Vagina (tissue), 2 donors: ENCODE results near the gene STRN4. TPM values are rescaled to one million over a fixed set of nuclear protein-coding genes. Genes with fewer than 3 reads are reported as not detected.
"Not testable (repeated sequence)": the region's sequence is repeated elsewhere in the genome, so short reads cannot be mapped to it uniquely, and the experiment has no call there.

Experiments
- DNase-seq, 2 donors: peaks; one replicate each; pipeline ENCODE4 v3.0.0-alpha.2; 2017; ENCODE audit errors: extremely low spot score in 2 of 2
- H3K27ac ChIP-seq: fragments of 200-600 bp; sonication (generic); one replicate; pipeline ENCODE4 v1.5.1; 2019
- H3K27me3 ChIP-seq: fragments of 200-600 bp; sonication (generic); one replicate; pipeline ENCODE4 v1.5.1; 2019
- H3K36me3 ChIP-seq, 2 donors: fragments of 200-600 bp; sonication (generic); one replicate each; pipeline ENCODE4 v1.5.1; 2017 to 2019
- H3K4me1 ChIP-seq: fragments of 200-600 bp; sonication (generic); one replicate; pipeline ENCODE4 v1.5.1; 2019
- H3K4me3 ChIP-seq, 2 donors: fragments of 200-600 bp; sonication (generic); 1 replicate in 1 of 2; 2 replicates in 1 of 2; pipeline ENCODE4 v1.5.1; 2016 to 2019
- H3K9me3 ChIP-seq: fragments of 200-600 bp; sonication (generic); one replicate; pipeline ENCODE4 v1.5.1; 2019
- CTCF ChIP-seq, 3 experiments: fragments of 450-650 bp in 2 of 3; fragments of 200-600 bp in 1 of 3; sonication (generic) in 1 of 3; IDR thresholded peaks; one replicate each; pipeline ENCODE4 v1.5.1; 2017 to 2019; ENCODE audit warnings: antibody characterized with exemption in 3 of 3, mild to moderate bottlenecking in 2 of 3, moderate library complexity in 2 of 3
- POLR2A ChIP-seq, 2 donors: fragments of 450-650 bp; IDR thresholded peaks; one replicate each; pipeline ENCODE4 v1.6.1; 2017; ENCODE audit warnings: antibody characterized with exemption in 2 of 2, mild to moderate bottlenecking in 2 of 2, moderate library complexity in 2 of 2
- POLR2AphosphoS5 ChIP-seq, 2 donors: sonication (generic); formaldehyde crosslinking; IDR thresholded peaks; one replicate each; pipeline ENCODE4 v1.9.0; 2017; ENCODE audit warnings: antibody characterized with exemption in 2 of 2, mild to moderate bottlenecking in 2 of 2, low read depth in 1 of 2; ENCODE audit not compliant: insufficient read depth in 1 of 2
- intact Hi-C: fragments of 100-400 bp; cut with DNase I; formaldehyde crosslinking; loops from one replicate; pipeline ENCODE4 v1.15.1; 2023
- total RNA-seq: library from RNA; depleted of rRNA; stranded (reverse); fragments of >200 nt; gene quantifications from one replicate; pipeline ENCODE4 v1.2.3, GENCODE V29; 2016

STRN4 gene
- total RNA-seq, 1 donor from 2014 or later: 85.0 TPM

DNA sequence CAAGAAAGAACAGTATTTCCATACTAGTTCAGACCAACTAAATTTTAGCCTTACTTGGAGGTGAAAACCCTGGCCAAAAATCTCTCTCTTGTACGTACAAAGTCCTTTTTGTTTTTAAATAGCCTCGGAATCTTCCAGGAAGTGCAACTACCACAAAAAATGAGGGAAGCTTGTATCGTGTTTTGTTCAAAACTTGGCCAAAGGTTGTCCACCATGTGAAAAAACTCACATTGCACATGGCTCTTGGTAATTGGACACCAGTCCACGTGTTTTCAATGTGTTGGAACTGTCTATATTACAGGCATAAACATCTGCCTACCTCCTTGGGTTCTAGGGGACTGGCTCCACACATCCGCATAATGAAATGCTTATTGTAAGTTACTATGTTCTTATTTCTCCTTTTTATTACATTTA, 15.2 kb upstream of the STRN4 start:
- intact Hi-C loops: no loop called here
- H3K4me1 ChIP-seq: peaks cover 40% of the 10 kb centered on the region
- DNase-seq: no peak
- H3K4me3 ChIP-seq: no peak overlapping the region
- no peaks in the 10 kb centered on the region for H3K27me3 ChIP-seq
- peaks cover 0 to 6% of the 10 kb centered on the region in 2 donors for H3K36me3 ChIP-seq
- no peaks in the 10 kb centered on the region for H3K9me3 ChIP-seq
- TF ChIP-seq POLR2A (IDR thresholded peaks at IDR 0.05): no peak
- no peak for TF ChIP-seq CTCF (IDR thresholded peaks at IDR 0.05)
- TF ChIP-seq POLR2AphosphoS5 (IDR thresholded peaks at IDR 0.05; ENCODE audit: insufficient read depth in 1 of 2, low read depth in 1 of 2): no peak
- peak overlapping the region; percentile 79 for H3K27ac ChIP-seq

DNA sequence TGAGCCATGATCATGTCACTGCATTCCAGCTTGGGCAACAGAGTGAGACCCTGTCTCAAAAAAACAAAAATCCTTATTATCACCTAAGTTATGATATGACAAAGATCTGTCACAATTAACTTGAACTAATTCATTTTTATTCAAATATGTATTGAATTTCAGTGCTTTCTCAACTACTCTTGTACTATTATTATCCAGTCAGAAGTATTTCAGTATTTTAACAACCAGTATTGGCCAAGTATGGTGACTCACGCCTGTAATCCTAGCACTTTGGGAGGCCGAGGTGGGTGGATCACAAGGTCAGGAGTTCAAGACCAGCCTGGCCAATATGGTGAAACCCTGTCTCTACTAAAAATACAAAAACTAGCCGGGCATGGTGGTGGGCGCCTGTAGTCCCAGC, 14.6 kb upstream of the STRN4 start:
- DNase-seq, H3K36me3 ChIP-seq, H3K27me3 ChIP-seq, intact Hi-C loops, H3K4me3 ChIP-seq, H3K9me3 ChIP-seq: not testable (repeated sequence)
- peak in 1 of 2 donors; percentile 38 for TF ChIP-seq POLR2AphosphoS5 (IDR thresholded peaks at IDR 0.05; ENCODE audit: insufficient read depth in 1 of 2, low read depth in 1 of 2)
- peak overlapping the region; percentile 79 for H3K27ac ChIP-seq
- H3K4me1 ChIP-seq: peaks cover 40% of the 10 kb centered on the region

- peaks cover 45% of the 10 kb centered on the region for H3K4me1 ChIP-seq
- no peak for DNase-seq
- H3K9me3 ChIP-seq: no peaks in the 10 kb centered on the region
- no peak overlapping the region for H3K4me3 ChIP-seq
- H3K36me3 ChIP-seq: peaks cover 0 to 8% of the 10 kb centered on the region in 2 donors
- H3K27ac ChIP-seq: peak overlapping the region; percentile 79
- intact Hi-C loops: no loop called here
- no peaks in the 10 kb centered on the region for H3K27me3 ChIP-seq
- TF ChIP-seq POLR2A (IDR thresholded peaks at IDR 0.05): no peak
- TF ChIP-seq CTCF (IDR thresholded peaks at IDR 0.05): no peak
These were observed 14.1 kb upstream of the STRN4 start for GRCh38 chr19:46760363-46760762.

DNA sequence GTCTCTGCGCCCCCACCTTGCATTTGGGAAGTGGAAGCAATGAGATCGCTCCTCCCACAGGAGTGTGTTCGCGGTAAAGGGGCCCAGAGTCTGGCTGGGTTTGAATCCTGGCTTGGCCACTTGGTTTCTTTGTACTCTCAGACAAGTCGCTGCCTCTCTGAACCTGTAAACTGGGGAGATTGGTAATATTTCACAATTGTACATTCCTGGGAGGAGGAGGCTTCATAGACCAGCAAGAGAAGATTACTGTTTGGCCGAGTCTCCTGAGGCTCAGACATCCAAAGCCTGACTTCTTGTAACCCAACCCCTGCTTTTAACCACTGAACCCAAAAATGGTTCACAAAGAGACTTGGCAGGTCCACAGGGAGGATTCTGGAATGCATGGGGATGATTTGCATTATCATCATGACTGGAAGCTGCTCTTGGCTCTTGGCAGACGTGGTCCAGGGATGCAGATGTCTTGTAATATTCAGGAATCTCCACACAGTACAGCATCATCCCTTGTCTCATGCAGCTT, 13.6 kb upstream of the STRN4 start:
- peak overlapping the region; percentile 79 for H3K27ac ChIP-seq
- no peaks in the 10 kb centered on the region for H3K27me3 ChIP-seq
- peaks cover 50% of the 10 kb centered on the region for H3K4me1 ChIP-seq
- H3K4me3 ChIP-seq: no peak overlapping the region
- H3K9me3 ChIP-seq: no peaks in the 10 kb centered on the region
- DNase-seq: peak in 1 of 2 donors; percentile 97
- peaks cover 0 to 8% of the 10 kb centered on the region in 2 donors for H3K36me3 ChIP-seq
- intact Hi-C loops: loop anchor here (10.0 kb wide), 1 partner anchor 235 kb away; no protein-coding TSS in a partner anchor
- TF ChIP-seq CTCF (IDR thresholded peaks at IDR 0.05) (no peak), POLR2AphosphoS5 (IDR thresholded peaks at IDR 0.05; ENCODE audit: insufficient read depth in 1 of 2, low read depth in 1 of 2) (peak; percentile 41 to 84)

DNA sequence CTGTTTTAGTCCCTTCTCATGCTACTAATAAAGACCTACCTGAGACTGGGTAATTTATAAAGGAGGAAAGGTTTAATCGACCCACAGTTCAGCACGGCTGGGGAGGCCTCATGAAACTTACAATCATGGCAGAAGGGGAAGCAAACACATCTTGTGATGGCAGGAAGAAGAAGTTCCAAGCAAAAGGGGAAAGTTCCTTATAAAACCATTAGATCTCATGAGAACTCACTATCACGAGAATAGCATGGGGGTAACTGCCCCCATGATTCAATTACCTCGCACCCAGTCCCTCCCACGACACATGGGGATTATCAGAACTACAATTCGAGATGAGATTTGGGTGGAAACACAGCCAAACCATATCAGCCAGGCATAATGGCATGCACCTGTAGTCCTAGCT, 13.0 kb upstream of the STRN4 start:
- no peak for DNase-seq
- Histone ChIP-seq H3K36me3 (peaks cover 0 to 8% of the 10 kb centered on the region in 2 donors), H3K4me3 (no peak overlapping the region), H3K9me3 (no peaks in the 10 kb centered on the region), H3K4me1 (peaks cover 50% of the 10 kb centered on the region), H3K27me3 (no peaks in the 10 kb centered on the region), H3K27ac (peak overlapping the region; percentile 79)
- TF ChIP-seq POLR2A (IDR thresholded peaks at IDR 0.05) (no peak), POLR2AphosphoS5 (IDR thresholded peaks at IDR 0.05; ENCODE audit: insufficient read depth in 1 of 2, low read depth in 1 of 2) (no peak), CTCF (IDR thresholded peaks at IDR 0.05) (no peak)
- intact Hi-C loops: loop anchor here (10.0 kb wide), 1 partner anchor 236 kb away; no protein-coding TSS in a partner anchor
